Suprapubic skin (tissue), 4 donors: ENCODE measurements around the gene EFNA2.

Experiments
- POLR2A ChIP-seq, 2 donors: fragments of 450-650 bp; IDR thresholded peaks; one replicate each; pipeline ENCODE4 v1.6.1; 2017; ENCODE audit warnings: antibody characterized with exemption in 2 of 2, mild to moderate bottlenecking in 2 of 2, moderate library complexity in 2 of 2
- POLR2AphosphoS5 ChIP-seq, 3 donors: sonication (generic); formaldehyde crosslinking; IDR thresholded peaks; one replicate each; pipeline ENCODE4 v1.6.1; 2017; ENCODE audit warnings: antibody characterized with exemption in 3 of 3
- TF ChIP-seq, protein P1 (sequence below), 2 donors: fragments of 200-600 bp in 1 of 2; fragments of 450-650 bp in 1 of 2; sonication (generic) in 1 of 2; IDR thresholded peaks; one replicate each; pipeline ENCODE4 v1.5.1; 2016 to 2019; ENCODE audit warnings: antibody characterized with exemption in 2 of 2, mild to moderate bottlenecking in 1 of 2, moderate library complexity in 1 of 2

DNA sequence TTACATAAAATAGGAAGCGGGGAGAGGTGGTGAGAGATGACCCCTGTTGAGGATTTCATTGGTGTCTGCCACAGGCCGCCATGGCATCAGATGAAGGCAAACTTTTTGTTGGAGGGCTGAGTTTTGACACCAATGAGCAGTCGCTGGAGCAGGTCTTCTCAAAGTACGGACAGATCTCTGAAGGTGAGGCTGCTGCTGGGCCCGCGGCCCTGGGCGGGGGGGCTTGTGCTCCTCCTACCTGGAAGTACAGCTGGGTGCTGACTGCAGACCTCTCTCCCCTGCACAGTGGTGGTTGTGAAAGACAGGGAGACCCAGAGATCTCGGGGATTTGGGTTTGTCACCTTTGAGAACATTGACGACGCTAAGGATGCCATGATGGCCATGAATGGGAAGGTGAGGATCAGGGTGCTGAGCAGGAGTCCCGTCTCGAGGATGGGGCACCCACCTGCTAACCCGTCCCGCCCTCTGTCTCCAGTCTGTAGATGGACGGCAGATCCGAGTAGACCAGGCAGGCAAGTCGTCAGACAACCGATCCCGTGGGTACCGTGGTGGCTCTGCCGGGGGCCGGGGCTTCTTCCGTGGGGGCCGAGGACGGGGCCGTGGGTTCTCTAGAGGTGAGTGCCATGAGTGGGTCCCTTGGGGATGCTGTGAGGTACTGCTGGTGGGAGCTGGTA is 14.7 kb upstream of the EFNA2 start:
- TF ChIP-seq, protein P1, sequence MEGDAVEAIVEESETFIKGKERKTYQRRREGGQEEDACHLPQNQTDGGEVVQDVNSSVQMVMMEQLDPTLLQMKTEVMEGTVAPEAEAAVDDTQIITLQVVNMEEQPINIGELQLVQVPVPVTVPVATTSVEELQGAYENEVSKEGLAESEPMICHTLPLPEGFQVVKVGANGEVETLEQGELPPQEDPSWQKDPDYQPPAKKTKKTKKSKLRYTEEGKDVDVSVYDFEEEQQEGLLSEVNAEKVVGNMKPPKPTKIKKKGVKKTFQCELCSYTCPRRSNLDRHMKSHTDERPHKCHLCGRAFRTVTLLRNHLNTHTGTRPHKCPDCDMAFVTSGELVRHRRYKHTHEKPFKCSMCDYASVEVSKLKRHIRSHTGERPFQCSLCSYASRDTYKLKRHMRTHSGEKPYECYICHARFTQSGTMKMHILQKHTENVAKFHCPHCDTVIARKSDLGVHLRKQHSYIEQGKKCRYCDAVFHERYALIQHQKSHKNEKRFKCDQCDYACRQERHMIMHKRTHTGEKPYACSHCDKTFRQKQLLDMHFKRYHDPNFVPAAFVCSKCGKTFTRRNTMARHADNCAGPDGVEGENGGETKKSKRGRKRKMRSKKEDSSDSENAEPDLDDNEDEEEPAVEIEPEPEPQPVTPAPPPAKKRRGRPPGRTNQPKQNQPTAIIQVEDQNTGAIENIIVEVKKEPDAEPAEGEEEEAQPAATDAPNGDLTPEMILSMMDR (IDR thresholded peaks at IDR 0.05): no peak
- TF ChIP-seq POLR2A (IDR thresholded peaks at IDR 0.05) (no peak), POLR2AphosphoS5 (IDR thresholded peaks at IDR 0.05) (no peak)
